ENCODE results near the gene ITM2C. TPM values are rescaled to one million over a fixed set of nuclear protein-coding genes. Genes with fewer than 3 reads are reported as not detected.

Gene ITM2C, protein sequence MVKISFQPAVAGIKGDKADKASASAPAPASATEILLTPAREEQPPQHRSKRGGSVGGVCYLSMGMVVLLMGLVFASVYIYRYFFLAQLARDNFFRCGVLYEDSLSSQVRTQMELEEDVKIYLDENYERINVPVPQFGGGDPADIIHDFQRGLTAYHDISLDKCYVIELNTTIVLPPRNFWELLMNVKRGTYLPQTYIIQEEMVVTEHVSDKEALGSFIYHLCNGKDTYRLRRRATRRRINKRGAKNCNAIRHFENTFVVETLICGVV
- total RNA-seq = 15.4 and 25.3 TPM in 2 replicates

DNA sequence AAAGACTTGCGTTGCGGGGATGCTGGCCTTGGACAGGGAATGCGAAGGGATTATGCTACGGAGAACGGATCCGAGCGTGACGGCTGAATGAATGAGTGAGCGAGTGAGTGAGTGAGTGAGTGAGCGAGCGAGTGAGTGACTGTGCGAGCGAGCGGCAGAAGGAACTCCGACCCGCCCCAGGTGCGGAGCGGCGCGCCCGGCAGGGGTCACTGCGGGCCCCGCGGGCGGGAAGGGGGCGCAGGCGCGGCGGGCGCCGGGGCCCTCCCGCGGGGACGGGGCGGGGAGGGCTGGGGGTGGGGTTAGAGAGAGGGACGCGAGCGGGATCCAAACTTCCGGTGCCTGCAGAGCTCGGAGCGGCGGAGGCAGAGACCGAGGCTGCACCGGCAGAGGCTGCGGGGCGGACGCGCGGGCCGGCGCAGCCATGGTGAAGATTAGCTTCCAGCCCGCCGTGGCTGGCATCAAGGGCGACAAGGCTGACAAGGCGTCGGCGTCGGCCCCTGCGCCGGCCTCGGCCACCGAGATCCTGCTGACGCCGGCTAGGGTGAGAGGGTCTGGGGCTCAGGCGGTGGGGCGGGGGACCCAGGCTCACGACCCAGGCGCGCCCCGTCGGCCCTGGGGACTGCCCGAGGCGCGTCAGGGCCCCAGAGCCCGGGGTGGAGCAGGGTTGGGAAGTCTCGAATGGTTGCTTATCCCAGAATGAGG lies at the start of gene ITM2C:
Gene ITM2C (plus strand): TSS at position 338 of the 702 bp plus-strand sequence. CDS start 84 bp downstream, at position 422.

GRCh38 chr2:230924470-230925341 lies 60.0 kb downstream of the ITM2C start, which contains the start of gene GPR55:
Gene GPR55 (minus strand): TSS chr2:230925242. CDS start chr2:230910962, 14,280 bp downstream.

Other genes with a start within 250 kb of the ITM2C start
- gene CAB39, start 152.1 kb upstream of the ITM2C start, total RNA-seq = 85.4 and 116 TPM in 2 replicates
- not detected in 2 replicates for gene GPR55, start 60.3 kb downstream of the ITM2C start, total RNA-seq
- not detected in 2 replicates for gene SPATA3, start 131.2 kb downstream of the ITM2C start, total RNA-seq
- gene C2orf72, start 172.6 kb downstream of the ITM2C start, total RNA-seq = not detected in 2 replicates
- gene PSMD1, start 191.9 kb downstream of the ITM2C start, total RNA-seq = 70.8 and 108 TPM in 2 replicates

All from hair follicular keratinocyte (primary cell).